NCI-H82 (cell line): Measurements from ENCODE around the gene CPB2.

ENCODE experiments used
- DNase-seq: peaks from one replicate; lab custom pipeline; 2025; lab: John Stamatoyannopoulos, UW

CPB2 gene

DNA sequence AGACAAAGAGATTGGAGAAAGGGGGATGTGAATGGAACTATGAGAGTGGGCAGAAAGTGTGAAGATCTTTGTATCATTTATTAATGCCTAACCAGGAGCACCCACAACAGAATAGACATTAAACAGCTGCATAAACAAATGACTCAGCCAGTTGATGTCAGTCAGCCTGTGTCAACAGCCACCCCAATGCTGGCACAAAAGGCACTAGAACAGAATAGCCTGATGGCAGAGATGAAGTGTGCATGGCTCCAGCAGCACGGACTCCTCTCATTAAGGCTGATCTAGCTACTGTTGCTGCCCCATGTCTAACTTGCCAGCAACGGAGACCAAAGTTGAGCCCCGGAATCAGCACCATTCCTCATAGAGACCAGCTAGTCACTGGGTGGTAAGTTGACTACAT is 7.8 kb downstream of the CPB2 start:
- DNase-seq: no peak

DNA sequence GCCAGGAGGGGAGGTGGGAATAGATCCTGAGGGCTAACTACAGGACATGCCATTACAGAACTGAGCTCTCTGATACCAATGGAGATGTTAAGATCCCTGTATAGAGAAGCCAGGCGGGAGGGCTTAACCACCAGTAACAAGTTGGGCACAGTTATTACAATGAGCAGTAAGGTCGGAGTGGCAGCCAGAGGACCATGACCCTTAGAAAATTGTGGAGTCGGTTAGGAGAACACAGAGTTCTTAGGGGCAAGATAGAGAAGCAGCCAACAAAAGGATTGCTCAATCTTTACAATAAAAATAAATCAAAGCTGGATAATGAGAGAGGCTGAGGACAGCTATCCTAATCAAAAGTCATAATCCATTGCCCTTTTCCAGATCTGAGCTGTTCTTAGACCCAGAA is 10.4 kb downstream of the CPB2 start:
- DNase-seq: no peak

- DNase-seq: peak; percentile 23
Measured at GRCh38 chr13:46088821-46089562, 15.8 kb downstream of the CPB2 start.

GRCh38 chr13:46087481-46087880 is 17.4 kb downstream of the CPB2 start:
- DNase-seq: no peak

GRCh38 chr13:46086985-46087384 is 17.8 kb downstream of the CPB2 start:
- no peak for DNase-seq

- no peak for DNase-seq
Measured at GRCh38 chr13:46086421-46086922, 18.4 kb downstream of the CPB2 start.

DNA sequence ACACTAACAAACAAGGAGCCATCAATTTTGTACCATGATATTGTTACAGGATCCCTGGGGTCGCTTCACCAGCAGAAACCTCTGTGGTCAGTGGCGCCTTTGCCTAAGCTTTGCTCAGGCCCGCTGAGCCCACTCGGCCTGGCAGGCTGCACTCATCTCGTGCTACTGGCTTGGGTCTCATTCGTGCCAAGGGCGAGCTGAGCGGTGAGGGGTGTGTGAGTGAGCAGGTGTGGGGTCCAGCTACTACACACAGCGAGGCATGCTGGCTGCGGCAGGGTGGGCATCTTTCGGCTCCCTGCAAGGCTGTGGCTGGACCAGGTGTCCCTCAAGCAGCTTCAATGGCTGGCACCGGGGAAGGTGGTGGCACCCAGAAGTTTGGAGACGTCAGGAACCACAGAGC is 19.1 kb downstream of the CPB2 start:
- no peak for DNase-seq

GRCh38 chr13:46082324-46082723 is 22.5 kb downstream of the CPB2 start:
- DNase-seq: no peak

DNA sequence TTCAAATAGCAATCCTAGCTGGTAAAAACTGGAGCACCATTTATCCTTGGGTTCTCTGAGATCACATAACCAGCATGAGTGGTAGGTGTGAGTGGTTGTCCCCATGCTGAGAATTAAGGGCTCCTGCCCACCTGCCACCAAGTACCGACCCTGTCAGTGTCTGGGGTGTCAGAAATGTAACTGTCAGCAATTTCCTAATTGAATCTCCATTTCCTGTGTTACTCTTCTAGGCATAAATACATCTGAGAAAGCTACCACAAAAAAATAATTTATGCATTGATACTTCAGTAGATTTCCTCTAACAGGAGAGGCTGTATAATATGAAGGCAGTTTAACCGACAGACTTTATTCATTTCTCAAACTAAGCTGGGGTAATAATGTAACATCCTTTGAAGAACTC is 25.1 kb downstream of the CPB2 start:
- DNase-seq: no peak

DNA sequence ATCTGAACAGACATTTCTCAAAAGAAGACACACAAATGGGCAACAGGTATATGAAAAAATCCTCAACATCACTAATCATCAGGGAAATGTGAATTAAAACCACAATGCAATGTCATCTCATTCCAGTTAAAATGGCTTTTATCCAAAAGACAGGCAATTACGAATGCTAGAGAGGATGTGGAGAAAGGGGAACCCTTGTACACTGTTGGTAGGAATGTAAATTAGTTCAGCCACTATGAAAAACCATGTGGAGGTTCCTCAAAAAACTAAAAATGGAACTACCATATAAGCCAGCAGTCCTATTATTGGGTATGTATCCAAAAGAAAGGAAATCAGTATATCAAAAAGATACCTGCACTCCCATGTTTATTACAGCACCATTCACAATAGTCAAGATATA is 27.6 kb downstream of the CPB2 start:
- no peak for DNase-seq

DNA sequence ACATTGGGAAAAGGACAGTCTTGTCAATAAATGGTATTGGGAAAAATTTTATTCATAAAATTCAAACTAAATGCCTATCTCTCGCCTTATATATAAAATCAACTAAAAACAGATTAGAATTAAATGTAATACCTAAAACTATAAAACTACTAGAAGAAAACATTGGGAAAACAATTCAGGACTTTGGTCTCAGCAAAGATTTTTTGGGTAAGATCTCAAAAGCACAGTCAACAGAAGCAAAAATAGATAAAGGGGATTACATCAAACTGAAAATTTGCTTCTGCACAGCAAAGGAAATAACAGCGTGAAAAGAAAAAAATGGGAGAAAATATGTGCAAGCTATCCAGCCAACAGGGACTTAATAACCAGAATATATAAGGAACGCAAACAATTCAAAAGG is 28.0 kb downstream of the CPB2 start:
- DNase-seq: no peak

GRCh38 chr13:46075811-46076210 is 29.0 kb downstream of the CPB2 start:
- no peak for DNase-seq

DNA sequence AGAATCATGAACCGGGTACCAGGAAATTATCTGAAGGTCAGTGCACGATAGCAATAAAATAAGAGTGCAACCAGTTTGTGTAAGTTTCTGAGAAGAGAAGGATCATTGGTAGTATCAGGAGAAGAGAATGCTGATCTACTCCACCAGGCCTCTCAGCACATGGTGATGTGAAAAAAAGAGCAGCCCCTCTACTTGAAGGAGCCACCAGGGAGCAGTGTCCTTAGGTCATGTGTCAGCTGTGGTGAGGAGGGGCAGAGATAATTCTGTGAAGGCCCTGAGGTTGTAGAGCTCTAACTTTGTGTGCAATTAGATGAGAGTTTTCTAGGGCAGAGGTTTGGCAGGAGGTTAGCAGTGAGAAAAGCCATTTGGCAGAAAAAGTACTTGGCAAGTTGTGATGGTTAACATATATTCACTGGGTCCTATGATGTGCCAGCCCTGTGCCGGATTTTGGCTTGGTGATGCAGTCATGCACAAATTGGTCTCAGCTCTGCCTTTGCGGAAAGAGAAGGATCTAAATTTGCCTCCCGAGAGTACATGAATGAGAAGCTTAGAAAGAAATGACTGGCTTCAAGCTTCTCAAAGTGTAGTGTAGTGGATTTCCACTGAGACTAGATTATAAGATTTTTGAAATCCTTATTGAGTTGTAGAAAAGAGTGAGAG is 33.1 kb downstream of the CPB2 start:
- peak; percentile 38 for DNase-seq

DNA sequence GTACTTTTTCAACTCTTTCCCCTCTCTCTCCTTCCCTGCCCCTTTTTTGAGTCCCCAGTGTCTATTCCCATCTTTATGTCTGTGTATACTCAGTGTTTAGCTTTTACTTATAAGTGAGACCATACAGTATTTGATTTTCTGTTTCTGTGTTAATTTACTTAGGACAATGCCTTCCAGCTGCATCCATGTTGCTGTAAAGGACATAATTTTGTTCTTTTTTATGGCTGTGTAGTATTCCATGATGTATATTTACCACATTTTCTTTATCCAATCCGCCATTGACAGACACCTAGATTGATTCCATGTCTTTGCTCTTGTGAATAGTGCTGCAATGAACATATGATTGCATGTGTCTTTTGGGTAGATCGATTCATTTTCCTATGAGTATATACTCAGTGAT is 41.5 kb downstream of the CPB2 start:
- DNase-seq: no peak

DNA sequence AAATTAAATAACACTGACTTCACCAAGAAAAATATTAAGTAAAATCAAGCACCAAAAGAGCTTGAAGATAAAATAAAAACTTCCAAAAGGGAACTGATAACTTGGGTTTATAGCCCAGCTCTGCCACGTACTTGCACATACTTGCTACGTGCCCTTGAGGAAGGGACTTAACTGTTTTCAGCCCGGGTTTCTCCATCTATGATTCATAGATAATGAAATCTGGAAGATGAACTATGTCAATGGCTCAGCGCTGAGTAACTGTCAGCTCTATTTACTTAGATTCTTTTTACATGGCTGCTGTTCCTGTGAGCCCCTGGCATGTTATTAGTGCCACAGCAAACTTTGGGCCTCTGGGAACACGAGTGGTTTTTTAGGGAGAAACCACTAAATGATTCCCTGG is 42.6 kb downstream of the CPB2 start:
- no peak for DNase-seq

GRCh38 chr13:46059405-46059804 is 45.4 kb downstream of the CPB2 start:
- no peak for DNase-seq

- no peak for DNase-seq
Measured at GRCh38 chr13:46058268-46058667, 46.6 kb downstream of the CPB2 start.

GRCh38 chr13:46057256-46058015 is 47.4 kb downstream of the CPB2 start:
- peak; percentile 44 for DNase-seq

- peak; percentile 32 for DNase-seq
Measured at GRCh38 chr13:46053162-46054012, 51.4 kb downstream of the CPB2 start.

- DNase-seq: peak; percentile 99
Measured at GRCh38 chr13:46052319-46053161, 52.3 kb downstream of the CPB2 start, which contains the start of gene ZC3H13. TSS of gene ZC3H13 (minus strand) at chr13:46052746. CDS start at chr13:46045507, 7,239 bp downstream.

GRCh38 chr13:46051968-46052318 is 52.9 kb downstream of the CPB2 start:
- no peak for DNase-seq
